Occipital lobe (tissue), 2 donors: ENCODE measurements around the gene SLC51B. TPM values are rescaled to one million over a fixed set of nuclear protein-coding genes. Genes with fewer than 3 reads are reported as not detected.
"Not testable (repeated sequence)": the region's sequence is repeated elsewhere in the genome, so short reads cannot be mapped to it uniquely, and the experiment has no call there.

Experiments
- DNase-seq: peaks from one replicate; lab custom pipeline; 2025; lab: John Stamatoyannopoulos, UW
- total RNA-seq: library from RNA; depleted of rRNA; stranded (reverse); fragments of >200 nt; gene quantifications from one replicate; pipeline ENCODE4 v1.2.3, GENCODE V29; 2014

Gene SLC51B
- total RNA-seq, 1 donor from 2014 or later = not detected

DNA sequence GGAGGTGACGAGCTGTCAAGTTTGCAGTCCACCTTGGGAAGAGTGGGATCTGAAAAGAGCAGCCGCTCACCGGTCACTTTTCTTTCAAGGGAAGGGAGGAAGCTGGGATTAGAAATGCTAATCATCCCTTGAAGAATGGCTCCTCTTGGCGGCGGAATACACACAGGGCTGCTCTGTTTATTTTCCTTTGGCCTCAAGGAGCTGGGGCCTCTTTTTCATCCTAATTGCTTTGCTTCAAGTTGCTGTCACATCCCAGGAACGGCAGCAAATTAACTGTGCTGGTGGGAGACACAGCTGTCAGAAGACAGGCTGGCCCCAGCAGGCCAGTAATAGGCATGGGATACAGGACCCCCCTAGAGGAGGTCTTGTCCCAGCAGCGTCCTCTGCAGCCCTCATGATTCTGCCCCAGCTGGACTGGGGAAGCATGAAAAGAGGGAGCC is 38.1 kb downstream of the SLC51B start:
- DNase-seq = no peak

DNA sequence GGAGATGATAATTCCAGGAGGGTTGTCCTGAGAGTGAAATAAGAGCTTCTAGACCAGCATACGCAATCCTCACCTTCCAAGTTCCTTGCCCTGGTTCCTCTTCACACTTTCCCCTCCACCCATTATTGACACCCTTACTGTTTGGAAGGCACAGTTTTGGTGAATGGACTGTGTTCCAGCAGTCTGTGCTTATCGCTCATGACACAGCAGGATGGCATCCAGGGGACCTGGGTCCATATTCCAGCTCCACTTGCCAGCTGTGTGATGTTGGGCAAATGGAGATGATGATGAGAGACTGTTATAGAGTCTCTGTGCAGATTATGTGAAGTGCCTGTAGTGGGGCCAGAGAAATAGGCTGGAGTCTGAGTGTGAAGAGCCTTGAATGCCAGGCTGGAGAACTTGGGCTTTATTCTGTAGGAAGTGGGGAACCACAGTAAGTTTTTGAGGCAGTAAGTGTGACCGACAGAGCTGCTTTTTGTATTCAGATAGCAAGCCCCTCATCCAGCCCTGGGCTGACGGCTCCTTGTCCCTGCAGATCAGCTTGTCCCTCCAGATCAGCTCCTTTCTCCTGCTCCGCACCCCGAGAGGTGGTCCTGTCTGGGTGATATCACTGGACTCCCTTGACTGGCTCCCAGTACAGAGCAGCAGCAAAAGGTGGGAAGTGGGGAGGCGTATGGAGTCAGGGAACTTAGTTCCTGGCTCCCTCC is 39.5 kb downstream of the SLC51B start:
- no peak for DNase-seq

DNA sequence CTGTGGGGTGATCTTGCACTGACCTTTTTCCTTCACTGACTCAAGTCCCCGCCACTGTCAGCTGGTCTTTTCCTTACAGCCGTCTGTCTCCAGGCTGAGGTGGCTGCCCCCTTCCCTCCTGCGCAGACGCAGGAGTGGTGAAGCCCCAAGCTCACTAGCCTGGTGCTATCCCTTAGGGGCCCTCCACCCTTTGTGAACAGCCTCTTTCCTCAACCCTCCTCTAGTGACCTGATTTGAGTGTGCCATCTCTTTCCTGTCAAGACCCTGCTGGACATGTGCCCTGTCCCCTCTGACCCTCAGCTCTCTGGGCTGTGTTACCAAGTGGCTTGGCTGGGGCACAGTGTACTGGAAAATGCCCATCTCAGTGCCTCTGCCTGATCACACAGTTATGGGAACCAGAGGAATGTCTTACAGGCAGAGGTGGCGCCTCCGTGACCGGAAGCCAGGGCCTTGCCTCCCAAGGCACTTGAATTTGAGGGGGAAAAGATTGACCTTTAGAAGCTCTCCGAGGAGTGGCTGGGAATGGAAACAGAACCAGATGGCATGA is 40.1 kb downstream of the SLC51B start:
- DNase-seq = no peak

DNA sequence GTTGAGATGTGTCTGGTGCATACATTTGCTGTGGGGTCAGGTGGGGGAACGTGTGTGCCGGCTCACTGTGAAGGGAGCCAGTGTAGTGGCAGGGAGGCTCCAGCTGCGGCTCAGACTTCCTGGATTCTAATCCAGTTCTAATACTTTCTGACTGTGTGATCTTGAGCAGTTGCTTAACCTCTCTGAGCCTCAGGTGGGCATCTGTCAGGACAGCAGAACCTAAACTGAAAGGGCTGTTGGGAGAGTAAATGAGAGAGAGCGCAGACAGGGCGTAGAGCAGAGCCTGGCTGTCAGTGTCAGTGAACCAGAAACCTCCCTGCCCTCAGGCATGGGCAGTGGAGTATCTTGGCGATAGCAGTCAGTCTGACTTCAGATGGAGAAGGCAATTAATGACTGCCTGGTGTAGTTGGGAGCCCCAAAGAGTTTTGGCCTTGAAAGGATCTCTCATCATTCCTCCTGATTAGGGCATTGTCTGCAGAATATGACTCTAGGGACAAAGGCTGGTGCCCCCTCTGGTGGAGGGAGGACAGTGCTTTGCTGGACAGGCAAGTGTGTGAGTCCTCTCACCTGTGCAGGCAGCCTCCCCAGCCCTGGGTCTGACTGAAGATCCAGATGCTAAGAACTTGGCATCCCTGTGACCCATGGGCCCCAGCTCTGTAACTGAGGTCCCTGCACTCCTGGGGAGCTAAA is 40.9 kb downstream of the SLC51B start:
- no peak for DNase-seq

DNA sequence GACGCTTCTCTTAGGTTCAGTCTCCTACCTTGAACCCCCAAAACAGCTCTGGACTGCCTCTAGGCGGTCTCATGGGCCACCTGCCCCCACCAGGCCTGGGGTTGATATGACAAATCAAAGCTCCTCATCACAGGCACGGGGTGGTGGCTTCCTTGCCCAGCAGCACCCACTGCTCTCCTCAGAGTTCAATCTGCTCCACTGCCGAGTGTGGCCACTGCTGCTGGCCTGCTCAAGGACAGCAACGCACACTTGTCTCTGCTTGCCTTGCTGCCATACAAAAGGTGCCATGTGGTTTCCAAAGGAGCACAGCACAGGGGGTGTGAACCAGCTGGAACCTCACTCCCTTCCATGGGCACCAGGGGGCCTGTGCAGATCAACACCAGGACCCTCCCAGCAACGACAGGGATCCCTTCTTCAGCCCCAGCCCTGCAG is 41.5 kb downstream of the SLC51B start:
- no peak for DNase-seq

DNA sequence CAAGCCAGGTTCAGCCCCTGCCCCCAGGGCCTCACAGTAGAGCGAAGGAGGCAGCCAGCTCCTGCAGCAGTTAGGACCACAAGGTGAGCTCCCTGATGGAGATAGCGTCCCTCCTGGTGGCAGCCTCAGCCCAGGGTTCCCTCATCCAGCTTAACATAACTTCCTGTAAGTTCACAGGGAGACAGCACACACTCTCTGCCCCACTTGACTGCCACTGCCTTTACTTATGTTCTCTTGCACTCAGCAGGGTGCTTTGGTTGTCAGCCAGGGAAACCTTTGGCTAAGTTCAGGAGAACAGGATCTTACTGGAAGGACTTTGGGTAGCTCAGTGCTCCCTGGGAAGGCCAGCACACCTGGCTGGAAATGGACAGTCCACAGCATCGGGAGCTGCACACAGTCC is 42.2 kb downstream of the SLC51B start:
- DNase-seq = no peak

DNA sequence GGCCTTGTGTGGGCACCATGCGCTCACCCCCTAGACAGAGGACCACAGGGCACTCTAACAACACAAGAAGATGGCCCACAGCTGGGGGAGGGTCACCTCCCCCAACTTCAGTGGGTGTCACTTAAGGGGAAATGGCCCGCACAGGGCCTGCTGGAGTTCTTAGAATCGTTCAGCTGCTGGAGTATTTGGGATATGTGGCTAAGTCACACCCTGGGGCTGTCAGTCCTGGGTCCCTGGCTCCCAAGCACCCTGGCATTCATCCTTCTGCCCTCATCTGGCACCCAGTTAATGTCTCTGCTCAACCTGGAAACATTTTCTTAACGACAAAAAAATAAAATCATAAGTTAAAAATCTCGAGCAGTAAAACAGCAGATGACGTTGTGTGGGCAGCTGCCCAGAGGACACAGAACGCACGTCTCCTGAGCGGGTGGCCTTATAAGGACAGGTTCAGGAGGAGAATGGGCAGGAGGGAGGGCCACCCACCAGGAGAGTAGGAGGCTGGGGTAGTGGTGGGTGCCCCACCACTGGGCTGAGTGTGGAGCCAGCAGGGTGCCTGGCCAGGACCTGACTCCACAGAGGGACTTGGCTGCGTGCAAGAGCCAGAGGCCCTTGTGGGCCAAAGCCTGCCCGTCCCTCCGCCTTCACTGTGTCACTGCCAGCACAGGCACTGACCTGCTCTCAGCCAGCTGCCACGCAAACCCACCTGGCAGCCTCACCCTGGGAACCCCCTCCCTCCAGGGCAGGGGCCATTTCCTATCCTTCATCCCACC is 42.9 kb downstream of the SLC51B start:
- no peak for DNase-seq

DNA sequence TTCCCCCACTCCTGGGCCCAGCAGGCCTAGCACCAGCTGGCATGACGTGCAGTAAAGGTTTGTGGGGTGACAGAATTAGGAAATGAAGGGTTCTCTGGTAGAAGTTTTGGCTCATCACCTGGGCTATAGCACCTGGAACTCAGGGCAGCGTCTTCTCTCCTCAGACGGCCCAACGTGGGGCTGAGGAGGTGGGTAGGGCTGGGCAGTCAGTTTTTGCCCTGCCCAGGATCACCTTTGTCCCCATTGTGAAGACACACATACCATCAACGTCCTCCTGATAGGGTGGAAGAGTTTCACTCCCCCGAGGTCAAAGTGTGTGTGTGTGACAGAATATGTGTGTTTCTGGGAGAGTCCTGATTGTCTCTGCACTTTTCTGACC is 43.4 kb downstream of the SLC51B start:
- no peak for DNase-seq

DNA sequence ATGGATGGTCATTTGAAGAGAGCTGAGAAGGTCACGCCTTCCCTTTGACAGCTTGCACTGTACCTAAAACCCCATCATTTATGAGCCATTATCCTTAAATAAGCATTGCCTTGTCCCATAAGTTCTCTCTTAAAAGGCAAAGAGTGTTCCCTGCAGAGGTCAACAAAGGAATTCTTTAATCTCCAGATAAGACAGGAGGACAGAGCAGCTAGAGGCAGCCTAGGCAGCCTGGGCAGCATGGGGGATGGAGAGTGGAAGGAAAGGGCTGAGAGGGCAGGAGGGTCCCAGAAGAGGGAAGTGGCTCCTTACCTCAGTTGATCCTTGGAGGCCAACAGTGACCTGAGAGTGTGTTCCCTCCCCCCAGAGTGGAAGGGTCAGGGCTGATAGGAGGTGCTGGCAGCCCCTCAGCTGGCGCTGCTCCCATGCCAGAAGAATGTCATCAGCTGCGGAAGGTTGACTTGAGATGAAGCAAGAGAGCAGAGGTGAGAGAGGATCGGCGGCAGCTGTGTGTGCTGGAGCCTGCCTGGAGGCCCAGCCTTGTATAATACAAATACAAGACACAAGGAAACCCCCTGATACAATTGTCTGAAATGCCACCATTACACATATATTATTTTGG is 44.1 kb downstream of the SLC51B start:
- DNase-seq = no peak

DNA sequence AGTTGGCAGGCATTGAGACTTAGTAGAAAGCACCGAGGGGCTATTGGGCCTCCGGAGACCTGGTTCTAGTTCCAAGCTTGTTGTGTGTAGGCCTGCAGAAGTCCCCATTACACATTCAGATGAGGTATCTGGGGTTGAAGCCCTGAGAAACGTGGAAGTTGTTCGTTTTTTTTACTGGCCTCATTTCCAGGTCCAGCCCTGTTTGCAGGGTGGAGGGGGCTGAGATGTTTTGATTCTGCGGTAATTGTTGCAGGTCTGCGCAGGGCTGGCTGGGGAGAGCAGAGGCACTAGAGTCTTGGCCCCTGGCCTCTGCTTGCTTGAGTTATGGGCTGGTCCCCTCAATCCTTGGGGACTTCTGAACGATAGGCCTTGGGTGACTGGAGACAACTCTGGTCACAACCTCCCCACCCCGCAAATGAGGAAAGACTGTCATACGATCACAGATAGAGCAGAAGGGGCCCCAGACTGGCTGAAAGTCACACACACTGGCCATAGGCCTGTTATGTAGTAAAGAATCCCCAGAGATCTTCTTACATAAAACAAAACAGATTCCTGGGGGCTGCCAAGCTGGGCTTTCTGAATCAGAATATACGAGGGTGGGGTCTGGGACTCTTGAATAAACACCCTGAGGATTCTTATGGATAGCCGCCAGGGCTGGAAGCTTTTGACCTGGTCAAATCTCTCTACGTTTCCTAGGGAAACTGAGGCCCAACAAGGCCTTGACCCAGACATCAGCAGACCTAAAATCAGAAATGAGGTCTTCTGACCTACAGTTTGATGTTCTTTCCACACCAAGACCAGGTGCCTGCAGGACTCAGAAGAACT is 47.0 kb downstream of the SLC51B start:
- DNase-seq = no peak

DNA sequence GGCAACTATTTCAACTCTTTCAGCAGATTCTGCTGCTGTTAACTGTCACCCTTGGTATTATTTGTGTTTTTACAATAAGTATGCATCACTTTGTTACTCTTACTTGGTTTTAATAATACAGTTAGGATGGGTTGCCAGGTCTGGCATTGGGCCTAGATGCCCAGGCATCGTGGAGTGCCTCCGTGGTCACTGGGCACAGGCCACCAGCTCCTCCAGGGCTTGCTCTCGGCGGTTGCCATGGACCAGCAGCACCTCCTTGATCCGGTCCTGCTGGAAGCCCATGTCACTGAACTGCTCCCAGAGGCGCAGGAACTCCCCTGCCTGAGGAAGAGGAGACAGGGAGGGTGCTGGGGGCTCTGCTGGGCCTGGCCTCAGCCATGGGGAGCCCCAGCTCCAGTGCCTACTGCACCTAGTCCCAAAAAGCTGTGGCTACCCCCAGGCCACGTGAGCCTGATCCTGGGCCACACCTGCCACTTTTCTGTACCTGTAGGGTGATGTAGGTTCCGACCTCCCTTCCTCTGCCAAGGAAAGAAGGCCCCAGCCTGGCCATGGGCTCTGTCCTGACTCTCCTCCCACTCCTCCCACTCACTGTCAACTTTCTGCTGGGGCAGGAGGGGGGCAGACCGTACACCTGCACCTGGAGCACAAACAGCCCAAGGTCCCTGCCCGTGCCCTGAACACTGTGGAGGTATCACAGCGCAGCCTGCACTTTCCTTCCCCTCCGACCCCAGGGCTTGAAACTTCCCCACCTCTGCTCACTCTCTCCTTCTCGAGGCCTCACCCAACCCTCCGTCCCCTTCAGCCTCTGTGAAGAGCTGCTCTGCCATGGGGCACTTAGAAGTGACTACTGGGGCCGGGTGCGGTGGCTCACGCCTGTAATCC is 48.0 kb downstream of the SLC51B start:
- DNase-seq = no peak

DNA sequence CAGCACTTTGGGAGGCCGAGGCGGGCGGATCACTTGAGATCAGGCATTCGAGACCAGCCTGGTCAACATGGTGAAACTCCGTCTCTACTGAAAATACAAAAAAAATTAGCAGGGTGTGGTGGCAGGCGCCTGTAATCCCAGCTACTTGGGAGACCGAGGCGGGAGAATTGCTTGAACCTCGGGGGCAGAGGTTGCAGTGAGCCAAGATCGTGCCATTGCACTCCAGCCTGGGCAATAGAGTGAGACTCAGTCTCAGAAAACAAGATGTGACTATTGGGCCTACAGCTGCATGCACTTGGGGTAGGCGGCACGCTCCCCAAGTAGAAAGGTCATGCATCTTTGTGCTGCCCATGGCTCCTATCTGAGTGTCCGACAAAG is 48.6 kb downstream of the SLC51B start:
- DNase-seq = not testable (repeated sequence)

DNA sequence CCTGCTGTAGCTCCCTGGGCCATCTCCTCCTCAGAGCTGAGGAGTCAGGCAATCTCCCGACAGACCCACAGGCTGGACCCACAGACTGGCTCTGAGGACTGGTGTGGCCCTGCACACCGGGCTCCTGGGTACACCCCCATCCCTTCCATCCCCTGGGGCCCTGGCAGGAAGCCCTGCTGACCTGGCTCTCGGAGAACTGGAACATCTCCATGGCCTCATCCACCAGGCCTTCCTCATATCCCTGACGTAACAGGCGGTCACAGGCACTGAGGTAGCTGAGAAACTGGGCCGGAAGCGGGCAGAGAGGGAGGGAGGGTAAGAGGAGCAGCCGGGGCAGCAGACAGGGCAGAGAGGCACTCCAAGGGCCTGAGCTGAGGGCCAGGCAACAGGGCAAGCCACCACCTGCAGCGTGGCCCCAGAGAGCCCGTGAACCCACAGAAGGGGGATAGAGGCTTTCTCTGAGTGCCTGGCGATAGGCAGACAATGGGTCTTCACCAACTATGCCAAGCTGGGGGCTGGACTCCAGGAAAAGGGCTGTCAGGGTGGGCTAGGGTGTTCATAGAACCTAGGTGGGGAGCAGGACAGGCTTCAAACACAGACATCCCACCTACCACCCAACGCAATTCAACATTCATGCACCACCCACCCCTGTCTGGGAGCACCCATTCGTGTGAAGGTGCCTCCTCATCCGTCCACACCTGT is 49.3 kb downstream of the SLC51B start:
- DNase-seq = no peak

DNA sequence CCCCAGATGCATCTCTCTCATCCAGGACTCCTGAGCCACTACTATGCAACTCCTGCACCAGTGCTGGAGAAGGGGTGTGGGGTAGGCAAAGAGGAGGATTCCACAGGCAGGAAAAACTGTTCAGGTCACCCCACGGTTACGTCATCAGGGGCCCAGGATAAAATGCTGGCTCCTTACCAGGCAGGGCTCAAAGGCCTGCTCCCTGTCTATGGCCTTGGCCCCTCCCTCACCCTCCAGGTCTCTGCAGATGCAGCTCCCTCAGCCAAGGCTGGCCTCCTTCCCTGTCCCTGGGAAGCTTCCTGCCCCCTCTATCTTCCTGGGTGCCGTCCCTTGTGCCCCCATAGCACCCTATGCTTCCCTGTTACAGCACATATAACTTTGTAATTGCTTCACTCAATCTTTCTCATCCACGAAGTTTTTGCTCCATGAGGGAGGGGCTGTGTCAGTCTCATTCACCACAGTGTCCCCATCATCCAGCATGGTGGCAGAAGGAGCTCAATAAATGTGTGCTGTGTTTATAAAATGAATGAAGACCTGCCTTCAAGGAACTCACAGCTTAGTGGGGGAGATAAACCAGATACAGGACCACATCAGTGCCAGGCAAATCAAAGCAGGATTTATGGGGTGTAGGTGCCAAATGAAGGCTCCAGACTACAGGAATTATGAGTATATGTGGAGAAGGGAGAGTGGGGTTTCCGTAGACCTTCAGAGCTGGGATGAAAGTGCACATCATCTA is 50.0 kb downstream of the SLC51B start:
- DNase-seq = no peak

DNA sequence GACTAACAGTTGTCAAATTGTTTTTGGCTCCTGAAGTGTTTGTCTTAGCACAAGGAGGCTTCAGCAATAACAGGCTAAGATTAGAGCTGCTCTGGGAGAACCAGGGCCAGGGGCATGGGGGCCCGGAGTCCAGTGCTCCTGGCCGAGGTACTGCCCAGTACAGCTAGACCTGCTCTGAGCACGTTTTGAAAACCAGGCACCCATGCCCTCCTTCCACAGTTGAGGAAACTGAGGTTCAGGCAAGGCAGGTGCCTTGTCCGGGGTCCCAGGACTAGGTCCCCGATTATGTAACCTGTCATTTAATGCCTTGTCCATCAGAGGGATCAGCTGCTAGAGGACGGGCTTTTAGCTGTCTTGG is 50.5 kb downstream of the SLC51B start:
- DNase-seq = no peak

DNA sequence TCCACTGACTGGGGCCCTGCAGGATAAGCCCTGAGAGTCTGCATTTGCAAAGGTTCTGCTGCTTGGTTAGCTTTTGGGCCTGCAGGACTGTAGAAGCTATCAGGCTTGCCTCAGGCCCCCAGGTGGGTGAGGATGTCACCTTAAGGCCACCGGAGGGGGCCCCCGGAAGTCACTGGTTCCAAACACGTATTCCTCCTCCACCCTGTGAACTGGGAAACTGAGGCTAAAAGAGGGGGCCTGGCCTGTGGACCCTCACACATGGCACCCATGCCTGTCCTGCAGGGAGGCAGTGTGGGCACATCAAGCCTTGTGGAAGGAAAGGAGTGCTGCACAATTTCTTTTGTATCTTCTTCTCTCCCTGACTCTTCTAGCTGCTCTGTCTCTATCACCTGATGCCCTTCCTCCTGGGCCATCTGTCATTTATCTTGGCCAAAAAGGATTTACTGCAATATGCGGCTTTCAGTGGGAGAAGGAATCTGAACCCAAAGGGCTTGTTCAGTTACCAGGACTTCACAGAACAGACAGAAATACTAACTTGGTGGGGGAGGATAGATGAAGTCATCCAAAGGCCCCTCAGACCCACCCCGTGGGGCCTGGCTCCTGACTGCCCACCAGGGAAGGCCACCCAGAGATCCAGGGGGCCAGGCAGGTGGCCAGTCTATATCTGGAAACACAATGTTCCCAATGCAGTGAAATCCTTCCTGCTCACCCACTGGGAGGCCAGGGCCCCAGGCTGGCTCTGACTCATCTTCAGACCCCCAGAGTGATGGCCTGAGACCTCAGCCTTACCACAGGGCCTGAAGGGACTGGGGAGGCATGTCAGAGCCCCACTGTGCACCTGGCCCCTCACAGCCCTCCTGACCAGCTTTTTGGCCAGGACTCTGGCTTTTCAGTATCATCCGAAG is 51.5 kb downstream of the SLC51B start:
- DNase-seq = no peak

DNA sequence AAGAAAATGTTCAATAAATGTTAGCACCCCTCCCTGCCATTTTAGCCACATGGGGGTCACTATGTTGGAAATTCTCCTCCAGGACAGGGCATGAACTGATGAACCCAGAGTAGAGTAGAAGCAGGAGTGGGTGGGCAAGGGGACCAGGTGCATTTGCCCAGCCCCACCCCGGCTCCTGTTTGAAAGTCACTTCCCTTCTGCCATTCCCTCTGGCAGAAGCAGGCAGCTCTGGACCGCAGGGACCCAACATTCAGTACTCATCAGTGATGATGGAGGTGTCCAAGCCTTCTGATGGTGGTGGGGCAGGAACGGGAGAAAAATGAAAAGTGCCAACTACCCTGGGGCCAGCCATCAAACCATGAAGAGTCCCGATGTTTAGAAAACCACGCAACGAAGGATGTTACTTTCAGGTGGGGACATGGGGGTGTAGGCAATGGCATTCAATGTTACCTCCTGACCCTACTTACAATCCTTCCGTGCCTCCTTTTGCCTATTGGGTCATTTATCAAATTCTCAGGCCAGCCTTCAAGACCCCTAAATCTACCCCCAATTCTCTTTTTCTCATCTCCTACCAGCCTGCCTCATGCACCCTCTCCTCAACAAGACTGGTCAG is 52.6 kb downstream of the SLC51B start:
- no peak for DNase-seq
